ENCODE measurements around the gene CYP20A1. TPM values are rescaled to one million over a fixed set of nuclear protein-coding genes. Genes with fewer than 3 reads are reported as not detected.

CYP20A1 gene
- total and polyA plus RNA-seq, 3 donors from 2014 or later: 16.9 to 40.8 (median 38.7) TPM

GRCh38 chr2:203352604-203353255, 113.9 kb downstream of the CYP20A1 start:
- no peak for DNase-seq
- Histone ChIP-seq H3K36me3 (ENCODE audit: low read depth, missing control alignments) (no peaks in the 10 kb centered on the region), H3K27ac (no peak overlapping the region), H3K9me3 (no peaks in the 10 kb centered on the region), H3K27me3 (no peaks in the 10 kb centered on the region), H3K4me1 (peaks cover 2% of the 10 kb centered on the region), H3K4me3 (no peak overlapping the region)
- intact Hi-C loops (cut with DNase I; ENCODE audit: low total_unique reads): no loop called here
- WGBS, 2 donors: 95 to 96% methylated on average over 5 of the region's 5 CpGs
- no peak for TF ChIP-seq CTCF (IDR thresholded peaks at IDR 0.05)
- TF ChIP-seq POLR2A (IDR thresholded peaks at IDR 0.05): no peak

DNA sequence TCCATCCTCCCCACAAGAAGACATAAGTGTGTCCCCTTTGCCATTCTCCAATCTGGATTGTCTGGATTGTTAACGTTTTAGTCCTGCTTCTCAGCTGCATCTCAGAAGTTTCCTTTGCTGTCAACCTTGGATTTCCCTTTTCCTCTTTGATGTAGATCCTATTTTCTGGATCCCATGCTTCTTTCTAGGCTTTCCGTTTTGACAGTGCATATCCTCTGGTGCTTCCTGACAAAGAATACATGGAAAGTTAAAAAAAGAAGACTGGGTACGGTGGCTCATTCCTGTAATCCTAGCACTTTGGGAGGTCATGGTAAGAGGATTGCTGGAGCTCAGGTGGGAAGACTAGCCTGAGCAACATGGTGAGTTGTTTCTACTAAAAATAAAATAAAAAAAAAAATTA, 116.1 kb downstream of the CYP20A1 start:
- no peaks in the 10 kb centered on the region for H3K27me3 ChIP-seq
- no peaks in the 10 kb centered on the region for H3K36me3 ChIP-seq (ENCODE audit: low read depth, missing control alignments)
- WGBS, 2 donors: 72 to 80% methylated on average over 3 of the region's 3 CpGs
- TF ChIP-seq CTCF (IDR thresholded peaks at IDR 0.05): no peak
- TF ChIP-seq POLR2A (IDR thresholded peaks at IDR 0.05): no peak
- H3K9me3 ChIP-seq: no peaks in the 10 kb centered on the region
- no peak for DNase-seq
- intact Hi-C loops (cut with DNase I; ENCODE audit: low total_unique reads): no loop called here
- no peak overlapping the region for H3K27ac ChIP-seq
- H3K4me3 ChIP-seq: no peak overlapping the region
- H3K4me1 ChIP-seq: peaks cover 2% of the 10 kb centered on the region

Small RNAs within 50 kb of the gene (small RNA-seq; reads per million reads assigned to genes)
- gene RN7SL670P: 0 reads per million in 2 donors

Other genes starting within 250 kb of the CYP20A1 start
- gene NBEAL1, start 224.1 kb upstream of the CYP20A1 start, total RNA-seq: 10 to 100 TPM; 37.0 to 43.0 TPM
- gene NBEAL1, start 224.1 kb upstream of the CYP20A1 start, polyA plus RNA-seq (ENCODE audit: insufficient read depth, low read depth, low replicate concordance): 7.6 TPM
- gene ABI2, start 89.4 kb downstream of the CYP20A1 start, total RNA-seq: 100 to 1,000 TPM in 1 of 2 donors, 10 to 100 TPM in 1; 91.2 to 106 TPM
- 109 TPM for gene ABI2, start 89.4 kb downstream of the CYP20A1 start, polyA plus RNA-seq (ENCODE audit: insufficient read depth, low read depth, low replicate concordance)

Data from testis (tissue), 3 donors.